ENCODE measurements around the gene REPS1. TPM values are rescaled to one million over a fixed set of nuclear protein-coding genes. Genes with fewer than 3 reads are reported as not detected.

REPS1 gene
- total RNA-seq, 2 donors from 2014 or later = 38.6 to 97.1 TPM

DNA sequence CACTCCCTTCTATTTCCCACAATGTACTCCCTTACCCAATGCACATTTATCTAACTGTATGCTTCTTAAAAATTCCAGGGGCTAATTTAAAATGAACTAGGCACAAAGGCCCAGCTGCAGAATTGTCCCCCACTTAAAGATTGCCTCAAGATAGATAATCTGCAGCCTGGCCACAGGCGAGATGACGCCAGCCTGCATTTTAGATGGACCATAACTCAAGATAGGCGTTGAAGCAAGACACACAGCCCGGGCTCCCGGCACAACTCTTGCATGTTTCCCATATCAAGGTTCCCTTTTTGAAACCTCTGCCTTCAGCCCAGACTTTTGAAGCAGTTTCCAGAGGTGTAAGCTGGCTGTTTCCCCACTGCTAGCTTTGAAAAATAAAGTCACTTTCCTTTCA lies 3.2 kb upstream of the REPS1 start:
- intact Hi-C loops (cut with DNase I) = no loop called here
- Histone ChIP-seq H3K27me3 (replicated peaks; ENCODE audit: insufficient read depth) (no peaks in the 10 kb centered on the region), H3K4me1 (replicated peaks) (no peaks in the 10 kb centered on the region), H3K27ac (no peak overlapping the region), H3K9me3 (no peaks in the 10 kb centered on the region), H3K36me3 (no peaks in the 10 kb centered on the region), H3K4me3 (no peak overlapping the region)
- 84% methylated on average over 5 of the region's 5 CpGs for WGBS
- TF ChIP-seq POLR2A (IDR thresholded peaks at IDR 0.05) (no peak), POLR2AphosphoS5 (IDR thresholded peaks at IDR 0.05) (no peak), CTCF (IDR thresholded peaks at IDR 0.05) (no peak)
- no peak for DNase-seq (ENCODE audit: low spot score)

DNA sequence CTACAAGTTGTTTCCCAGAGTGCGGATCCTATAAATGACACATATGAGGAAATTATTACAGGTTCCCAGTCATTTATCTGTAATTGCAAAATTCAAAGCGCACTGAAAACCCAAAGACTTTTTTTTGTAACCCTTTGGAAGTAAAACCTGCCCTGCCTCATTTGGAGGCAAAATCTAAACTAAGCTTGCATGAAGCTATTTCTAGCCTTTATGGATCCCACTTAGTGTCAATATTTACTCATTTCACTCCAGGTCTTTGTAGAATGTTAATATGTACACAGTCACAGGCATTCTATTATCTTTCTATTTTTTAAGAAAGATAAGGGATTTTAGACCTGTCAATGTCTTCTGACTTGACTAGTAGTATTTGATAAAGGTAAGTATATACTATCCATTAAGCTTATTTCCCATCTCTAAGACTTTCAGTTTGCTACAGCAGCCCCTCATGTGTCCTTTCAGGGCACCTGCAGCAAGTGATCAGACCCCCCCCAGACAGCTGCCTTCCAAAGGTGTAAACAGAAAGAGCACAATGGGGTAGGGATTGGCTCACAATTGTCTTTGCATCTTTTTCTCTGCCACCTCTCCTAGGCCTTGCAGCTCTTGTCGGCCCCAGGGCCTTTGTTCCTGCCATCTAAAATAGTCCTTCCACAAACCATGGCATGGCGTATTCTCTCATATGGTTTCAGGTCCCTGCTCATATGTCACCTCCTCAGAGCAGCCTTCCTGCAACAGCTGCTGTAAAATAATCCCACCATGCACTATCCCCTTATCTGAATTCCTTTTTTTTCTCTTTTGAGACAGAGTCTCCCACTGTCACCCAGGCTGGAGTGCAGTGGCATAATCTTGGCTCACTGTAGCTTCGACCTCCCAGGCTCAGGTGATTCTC lies 1.3 kb upstream of the REPS1 start:
- peak overlapping the region; percentile 89 for H3K27ac ChIP-seq
- intact Hi-C loops (cut with DNase I) = loop anchor here (2.0 to 10.0 kb wide), 2 partner anchors 173 to 375 kb away; no protein-coding TSS in a partner anchor
- H3K4me1 ChIP-seq (replicated peaks) = no peaks in the 10 kb centered on the region
- no peaks in the 10 kb centered on the region for H3K36me3 ChIP-seq
- no peaks in the 10 kb centered on the region for H3K27me3 ChIP-seq (replicated peaks; ENCODE audit: insufficient read depth)
- no peaks in the 10 kb centered on the region for H3K9me3 ChIP-seq
- TF ChIP-seq POLR2A (IDR thresholded peaks at IDR 0.05) (no peak), POLR2AphosphoS5 (IDR thresholded peaks at IDR 0.05) (peak; percentile 58), CTCF (IDR thresholded peaks at IDR 0.05) (no peak)
- DNase-seq (ENCODE audit: low spot score) = no peak
- no peak overlapping the region for H3K4me3 ChIP-seq
- WGBS = 74% methylated on average over 5 of the region's 5 CpGs

DNA sequence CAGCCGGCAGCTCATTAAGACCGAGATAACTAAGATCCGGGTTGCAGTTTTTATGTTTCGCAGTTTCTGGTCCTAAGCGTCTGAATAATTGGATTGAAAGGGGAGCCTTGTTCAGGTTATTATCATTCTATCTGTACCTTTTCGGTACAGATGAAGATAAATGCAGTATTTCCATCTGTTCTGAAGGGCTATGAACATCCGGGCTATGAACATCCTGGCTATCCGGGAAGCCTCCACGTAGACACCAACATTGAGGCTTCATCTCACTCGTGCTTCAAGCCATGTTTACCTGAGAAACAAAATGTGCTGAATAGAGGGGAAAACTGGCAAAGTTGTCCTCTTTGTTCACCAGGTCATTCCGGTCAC lies 399 bp upstream of the REPS1 start:
- H3K36me3 ChIP-seq = no peaks in the 10 kb centered on the region
- TF ChIP-seq POLR2AphosphoS5 (IDR thresholded peaks at IDR 0.05) = no peak
- no peak for TF ChIP-seq POLR2A (IDR thresholded peaks at IDR 0.05)
- TF ChIP-seq CTCF (IDR thresholded peaks at IDR 0.05) = no peak
- no peaks in the 10 kb centered on the region for H3K4me1 ChIP-seq (replicated peaks)
- no peaks in the 10 kb centered on the region for H3K27me3 ChIP-seq (replicated peaks; ENCODE audit: insufficient read depth)
- peak overlapping the region; percentile 84 to 92 for H3K4me3 ChIP-seq
- DNase-seq (ENCODE audit: low spot score) = no peak
- WGBS = 7% methylated on average over 11 of the region's 11 CpGs
- intact Hi-C loops (cut with DNase I) = loop anchor here (2.0 to 10.0 kb wide), 2 partner anchors 172 to 376 kb away; no protein-coding TSS in a partner anchor
- H3K9me3 ChIP-seq = no peaks in the 10 kb centered on the region
- H3K27ac ChIP-seq = peak overlapping the region; percentile 89

DNA sequence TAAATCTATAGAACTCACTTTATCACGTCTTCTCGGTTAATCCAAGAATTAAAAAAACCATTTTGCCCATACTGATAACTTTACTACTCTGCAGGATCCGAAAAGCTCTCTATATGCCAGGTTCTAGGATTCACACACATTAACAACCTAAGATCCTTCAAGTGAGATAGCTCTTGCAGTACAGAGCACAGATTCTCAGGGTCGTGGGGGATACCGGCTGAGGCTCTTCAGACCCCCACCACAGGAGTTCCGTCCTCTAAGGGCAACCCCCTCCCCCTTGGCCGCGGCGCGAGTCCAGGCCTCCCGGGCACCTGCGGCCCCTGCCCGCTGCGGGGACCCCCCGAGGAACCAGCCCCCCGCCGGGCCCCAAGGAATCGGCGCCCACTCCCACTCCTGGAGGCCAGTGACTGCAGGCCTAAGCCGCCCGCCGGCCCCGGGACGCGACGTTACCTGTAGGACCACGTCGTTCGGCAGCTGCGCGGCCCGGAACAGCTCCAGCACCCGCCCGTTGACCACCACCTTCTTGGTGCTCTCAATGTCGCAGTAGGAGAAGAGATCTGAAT lies 892 bp downstream of the REPS1 start:
- peak; percentile 19 for DNase-seq (ENCODE audit: low spot score)
- H3K9me3 ChIP-seq = no peaks in the 10 kb centered on the region
- H3K4me3 ChIP-seq = peak overlapping the region; percentile 84 to 92
- H3K36me3 ChIP-seq = no peaks in the 10 kb centered on the region
- WGBS = under 1% methylated on average over 34 of the region's 35 CpGs
- no peaks in the 10 kb centered on the region for H3K27me3 ChIP-seq (replicated peaks; ENCODE audit: insufficient read depth)
- intact Hi-C loops (cut with DNase I) = loop anchor here (10.0 kb wide), 1 partner anchor 378 kb away; no protein-coding TSS in a partner anchor
- H3K4me1 ChIP-seq (replicated peaks) = no peaks in the 10 kb centered on the region
- H3K27ac ChIP-seq = peak overlapping the region; percentile 89
- no peak for TF ChIP-seq POLR2AphosphoS5 (IDR thresholded peaks at IDR 0.05)
- TF ChIP-seq CTCF (IDR thresholded peaks at IDR 0.05) = no peak
- TF ChIP-seq POLR2A (IDR thresholded peaks at IDR 0.05) = no peak

Data from prostate gland (tissue), 2 donors.